GM21367 (cell line): Measurements from ENCODE around the gene ITGA2.

Experiments used
- ATAC-seq: cut with Tn5 transposase; IDR thresholded peaks from one replicate; pipeline ENCODE4 v1.9.1; 2021; ENCODE audit not compliant: unreplicated experiment

The ITGA2 gene

DNA sequence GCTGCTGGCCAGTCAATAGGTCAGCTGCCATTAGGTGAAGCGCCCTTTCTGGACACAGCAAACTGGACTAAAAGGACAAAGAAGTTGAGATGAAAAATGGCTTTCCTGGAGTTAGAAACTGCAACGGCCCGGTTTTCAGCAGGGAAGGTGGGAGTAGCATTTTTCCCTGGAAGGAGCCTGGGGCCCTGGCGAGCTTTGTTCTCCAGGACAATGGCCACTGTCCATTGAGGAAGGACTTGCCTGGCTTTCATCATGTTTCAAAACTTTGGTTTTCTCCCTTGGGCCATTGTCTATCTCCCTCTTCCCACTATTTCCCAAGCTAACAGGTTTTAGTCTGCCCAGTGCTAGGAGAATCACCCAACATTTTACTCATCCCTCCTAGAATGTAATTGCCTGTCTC lies 64.2 kb downstream of the ITGA2 start:
- no peak for ATAC-seq

DNA sequence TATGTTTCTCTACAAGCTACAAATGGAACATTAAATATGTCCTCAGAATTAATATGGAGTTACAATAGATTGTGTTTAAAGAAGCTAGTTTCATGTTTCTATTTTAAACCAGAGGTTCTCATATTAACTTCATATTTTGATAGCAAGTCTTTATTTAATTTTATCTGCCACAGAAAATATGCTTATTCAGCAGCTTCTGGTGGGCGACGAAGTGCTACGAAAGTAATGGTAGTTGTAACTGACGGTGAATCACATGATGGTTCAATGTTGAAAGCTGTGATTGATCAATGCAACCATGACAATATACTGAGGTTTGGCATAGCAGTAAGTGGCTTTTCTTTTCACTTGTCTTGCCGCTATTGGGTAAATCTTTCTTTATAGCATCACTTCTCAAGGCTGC lies 66.2 kb downstream of the ITGA2 start:
- ATAC-seq = no peak

GRCh38 chr5:53059281-53059680 lies 70.1 kb downstream of the ITGA2 start:
- ATAC-seq = no peak

- ATAC-seq = no peak
These were observed 74.0 kb downstream of the ITGA2 start for GRCh38 chr5:53063176-53063575.

DNA sequence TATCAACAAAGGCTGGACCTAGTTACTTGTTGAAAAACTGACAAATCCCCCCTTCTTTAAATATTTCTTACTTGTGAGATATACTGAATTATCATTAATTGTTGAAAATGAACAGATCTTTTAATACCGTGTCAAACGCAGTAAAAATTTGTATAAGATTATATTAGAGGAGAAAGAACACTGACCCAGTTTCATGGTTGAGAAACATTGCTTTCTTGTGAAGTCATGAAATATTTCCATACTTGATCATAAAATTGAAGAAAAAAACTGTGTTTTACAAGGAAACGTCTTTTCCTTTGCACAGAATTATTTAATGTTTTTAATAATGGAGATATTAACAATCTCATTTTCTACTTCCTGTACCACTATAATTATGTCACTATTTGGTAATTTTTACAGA lies 74.6 kb downstream of the ITGA2 start:
- no peak for ATAC-seq

DNA sequence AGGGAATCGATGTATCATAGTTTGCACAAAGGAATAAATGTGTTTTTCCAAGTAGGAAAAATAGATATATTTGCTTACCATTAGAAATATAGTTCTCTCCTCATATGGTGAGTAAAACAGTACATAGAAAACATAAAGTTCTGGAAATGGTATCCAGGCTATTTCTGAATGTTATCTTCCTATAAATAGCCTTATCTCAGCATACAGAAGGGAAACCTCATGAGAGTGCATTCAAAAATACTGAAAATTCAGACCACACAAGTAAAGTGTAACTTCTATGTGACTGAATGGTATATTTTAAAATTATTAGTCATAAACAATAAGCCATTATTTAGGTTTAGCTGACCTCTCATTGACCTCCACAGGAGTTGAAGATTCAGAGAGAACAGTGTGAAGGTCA lies 76.9 kb downstream of the ITGA2 start:
- no peak for ATAC-seq

DNA sequence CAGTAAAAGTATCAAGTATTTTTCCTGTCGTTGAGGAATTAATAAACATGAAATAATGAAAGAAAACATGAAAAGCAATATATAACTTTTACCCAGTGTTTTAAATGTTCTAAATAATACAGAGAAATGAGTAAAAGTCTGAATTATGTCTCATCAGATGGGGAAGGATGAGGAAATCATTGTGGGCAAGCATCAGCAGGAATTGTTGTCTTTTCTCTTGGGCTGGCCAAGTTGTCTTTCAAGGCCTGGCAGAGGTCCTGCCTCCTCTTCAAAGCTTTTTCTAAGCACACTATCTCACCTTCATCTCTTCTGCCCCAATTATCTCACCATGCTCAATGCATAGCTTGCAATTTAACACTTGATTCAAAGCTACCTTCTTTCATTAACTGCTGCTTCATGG lies 78.5 kb downstream of the ITGA2 start:
- ATAC-seq = no peak

DNA sequence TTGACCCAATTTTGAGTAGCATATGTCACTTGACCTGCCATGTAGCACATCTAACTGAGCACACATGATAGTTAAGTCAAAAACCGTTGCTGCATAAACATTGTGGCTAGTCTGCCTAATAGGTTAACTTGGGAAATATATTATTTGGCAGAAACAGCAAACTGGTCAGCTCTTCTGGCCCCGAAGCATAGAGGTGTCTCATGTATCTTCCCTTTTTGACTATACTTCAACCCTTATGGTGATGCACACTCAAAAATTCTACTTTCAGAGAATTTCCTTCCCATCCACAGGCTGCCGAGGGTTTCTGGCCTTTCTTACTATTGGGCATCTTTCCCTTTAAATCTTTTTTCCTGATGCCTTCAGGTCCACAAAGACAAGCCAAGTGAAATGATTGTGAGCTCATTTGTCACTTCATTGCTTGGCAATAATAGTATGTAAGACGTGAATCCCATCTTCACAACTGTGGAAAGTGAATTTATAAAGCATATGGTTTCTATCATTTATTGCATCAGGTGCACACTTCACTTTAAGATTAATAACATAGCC lies 79.2 kb downstream of the ITGA2 start:
- ATAC-seq = no peak

GRCh38 chr5:53069626-53070025 lies 80.5 kb downstream of the ITGA2 start:
- ATAC-seq = no peak

DNA sequence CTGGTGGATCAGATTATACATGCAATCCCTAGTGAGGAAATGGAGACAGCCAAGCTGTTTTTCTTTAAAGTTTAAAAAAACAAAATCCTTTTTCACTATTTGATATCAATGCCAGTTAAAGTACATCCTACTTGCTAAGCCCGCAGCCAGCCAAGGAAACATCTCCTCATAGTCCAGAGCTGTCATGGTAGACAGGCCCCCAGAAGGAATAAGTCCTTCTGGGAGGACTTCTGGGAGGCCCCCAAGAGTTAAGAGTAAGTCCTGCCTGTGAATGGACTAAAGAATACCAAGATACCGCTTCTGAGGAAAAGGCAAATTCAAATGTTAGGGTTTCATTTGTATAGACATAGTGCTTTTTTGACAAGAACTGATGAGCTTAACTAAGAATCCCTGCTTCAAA lies 82.1 kb downstream of the ITGA2 start:
- no peak for ATAC-seq

DNA sequence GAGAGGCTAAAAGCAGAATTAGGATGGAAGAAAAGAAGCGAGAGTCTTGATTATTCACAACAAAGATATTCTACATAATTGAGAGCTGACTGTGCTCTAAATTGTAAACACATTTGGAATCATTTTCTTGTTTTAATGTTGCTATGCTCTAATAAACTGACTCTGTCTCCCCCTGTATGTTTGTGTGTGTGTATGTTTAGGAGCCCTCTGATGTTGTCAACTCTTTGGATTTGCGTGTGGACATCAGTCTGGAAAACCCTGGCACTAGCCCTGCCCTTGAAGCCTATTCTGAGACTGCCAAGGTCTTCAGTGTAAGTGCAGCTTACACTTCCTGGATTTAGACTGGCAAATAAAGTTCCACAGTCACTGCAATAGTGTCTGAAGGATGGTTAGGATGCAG lies 82.6 kb downstream of the ITGA2 start:
- no peak for ATAC-seq

- ATAC-seq = no peak
These were observed 84.2 kb downstream of the ITGA2 start for GRCh38 chr5:53073348-53073747.

GRCh38 chr5:53076014-53076583 lies 86.9 kb downstream of the ITGA2 start:
- ATAC-seq = no peak

DNA sequence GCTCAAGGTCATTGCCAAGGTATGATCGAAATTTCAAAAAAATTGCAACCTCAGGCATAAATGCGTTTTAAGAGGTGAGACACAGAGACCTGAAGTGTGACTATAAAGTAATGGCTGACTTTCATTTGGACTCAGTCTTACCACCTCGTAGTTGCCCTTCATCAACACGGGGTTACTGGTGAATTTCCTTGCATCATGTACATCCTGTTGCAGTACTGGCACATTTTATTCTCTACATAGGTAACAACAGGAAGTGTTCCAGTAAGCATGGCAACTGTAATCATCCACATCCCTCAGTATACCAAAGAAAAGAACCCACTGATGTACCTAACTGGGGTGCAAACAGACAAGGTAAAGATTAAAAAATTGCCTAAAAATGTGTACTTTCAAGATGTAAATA lies 91.1 kb downstream of the ITGA2 start:
- ATAC-seq = no peak

GRCh38 chr5:53083927-53084326 lies 94.8 kb downstream of the ITGA2 start:
- no peak for ATAC-seq

DNA sequence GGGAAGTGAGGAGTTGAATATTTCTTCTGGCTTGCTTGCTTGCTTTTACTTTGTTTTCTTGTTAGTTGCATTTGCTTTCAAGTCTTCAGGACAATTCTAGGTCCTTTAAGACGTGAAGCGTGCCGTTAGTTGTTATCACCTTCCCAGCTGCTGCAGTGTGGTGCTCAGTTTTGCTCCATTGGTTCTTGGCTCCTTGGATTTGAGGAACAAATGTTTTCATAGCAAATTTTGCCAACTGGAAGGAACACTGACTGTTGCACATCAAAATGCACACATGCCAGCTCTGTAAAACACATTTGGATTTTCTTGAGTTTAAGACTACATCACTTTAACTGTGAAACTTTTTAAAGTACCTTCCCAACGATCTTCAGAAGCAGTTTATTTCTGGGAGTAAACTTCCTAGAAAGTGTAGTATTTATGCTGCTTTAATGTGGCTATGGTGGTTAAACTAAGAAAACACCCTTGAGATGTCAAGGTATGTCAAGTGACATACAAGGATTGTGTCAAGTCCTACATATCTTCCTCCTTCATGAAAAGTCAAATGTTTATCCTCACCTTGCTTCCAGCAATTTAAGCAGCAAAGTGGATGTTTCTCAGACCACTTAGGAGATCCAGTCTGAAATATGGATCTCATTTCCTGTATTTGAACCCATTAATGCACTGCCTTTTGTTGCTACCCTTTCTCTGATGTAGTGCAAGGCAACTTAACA lies 95.5 kb downstream of the ITGA2 start:
- ATAC-seq = no peak

GRCh38 chr5:53087171-53087570 lies 98.0 kb downstream of the ITGA2 start:
- ATAC-seq = no peak

- no peak for ATAC-seq
These were observed 98.5 kb downstream of the ITGA2 start for GRCh38 chr5:53087621-53088121.

- ATAC-seq = peak; percentile 71
These were observed 100.4 kb downstream of the ITGA2 start for GRCh38 chr5:53089481-53089991.

- no peak for ATAC-seq
These were observed 101.1 kb downstream of the ITGA2 start for GRCh38 chr5:53090229-53090628.

- no peak for ATAC-seq
These were observed 102.1 kb downstream of the ITGA2 start for GRCh38 chr5:53091289-53091688.

GRCh38 chr5:53092242-53092641 lies 103.1 kb downstream of the ITGA2 start:
- ATAC-seq = no peak
